ENCODE data around the gene EDAR.

- TF ChIP-seq ZSCAN29 (IDR thresholded peaks at IDR 0.05) = no peak
- TF ChIP-seq NFATC3 (IDR thresholded peaks at IDR 0.05) = no peak
- TF ChIP-seq TCF15 (CRISPR knock-in tag; IDR thresholded peaks at IDR 0.05) = no peak
- no peak for TF ChIP-seq CHD2 (IDR thresholded peaks at IDR 0.05; ENCODE audit: low read depth, low read length)
- TF ChIP-seq CTCF (IDR thresholded peaks at IDR 0.05 in 2 of 3, conservative IDR thresholded peaks at IDR 0.05 in 1 of 3; ENCODE audit: insufficient read depth in 2 of 3, low read depth in 1 of 3, low read length in 3 of 3) = no peak
- no peak for TF ChIP-seq FOS (IDR thresholded peaks at IDR 0.05; ENCODE audit: extremely low read depth, insufficient read length)
Observed at GRCh38 chr2:109009920-109010610, 21.0 kb upstream of the EDAR start.

All from K562 (cell line).